ENCODE data around the gene XRCC1.
A peak's percentile ranks its signal among the peaks of the same experiment; 100 is the strongest.

Gene XRCC1

DNA sequence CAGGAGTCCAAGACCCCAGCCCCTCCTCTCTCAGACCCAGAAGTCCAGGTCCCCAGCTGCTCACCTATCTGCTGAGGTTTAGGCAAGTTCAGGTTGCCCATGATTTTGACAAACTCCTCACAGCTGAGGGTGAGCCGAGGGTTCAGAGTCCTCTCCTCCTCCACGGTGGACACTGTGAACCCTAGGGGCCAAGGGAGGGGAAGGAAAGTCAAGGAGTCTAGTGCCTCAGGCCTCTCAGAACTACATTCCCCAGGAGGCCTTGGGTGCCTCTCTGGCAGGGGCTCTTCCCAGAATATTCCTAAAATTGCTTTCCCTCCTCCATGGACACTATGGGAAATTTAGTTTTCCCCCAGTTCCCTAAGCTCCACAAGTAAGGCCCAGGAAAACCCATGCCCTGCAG, 67.4 kb downstream of the XRCC1 start:
- TF ChIP-seq, protein P1, sequence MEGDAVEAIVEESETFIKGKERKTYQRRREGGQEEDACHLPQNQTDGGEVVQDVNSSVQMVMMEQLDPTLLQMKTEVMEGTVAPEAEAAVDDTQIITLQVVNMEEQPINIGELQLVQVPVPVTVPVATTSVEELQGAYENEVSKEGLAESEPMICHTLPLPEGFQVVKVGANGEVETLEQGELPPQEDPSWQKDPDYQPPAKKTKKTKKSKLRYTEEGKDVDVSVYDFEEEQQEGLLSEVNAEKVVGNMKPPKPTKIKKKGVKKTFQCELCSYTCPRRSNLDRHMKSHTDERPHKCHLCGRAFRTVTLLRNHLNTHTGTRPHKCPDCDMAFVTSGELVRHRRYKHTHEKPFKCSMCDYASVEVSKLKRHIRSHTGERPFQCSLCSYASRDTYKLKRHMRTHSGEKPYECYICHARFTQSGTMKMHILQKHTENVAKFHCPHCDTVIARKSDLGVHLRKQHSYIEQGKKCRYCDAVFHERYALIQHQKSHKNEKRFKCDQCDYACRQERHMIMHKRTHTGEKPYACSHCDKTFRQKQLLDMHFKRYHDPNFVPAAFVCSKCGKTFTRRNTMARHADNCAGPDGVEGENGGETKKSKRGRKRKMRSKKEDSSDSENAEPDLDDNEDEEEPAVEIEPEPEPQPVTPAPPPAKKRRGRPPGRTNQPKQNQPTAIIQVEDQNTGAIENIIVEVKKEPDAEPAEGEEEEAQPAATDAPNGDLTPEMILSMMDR (IDR thresholded peaks at IDR 0.05; ENCODE audit: extremely low read depth, missing control alignments), result no peak
- no peak for DNase-seq (ENCODE audit: low spot score)

DNA sequence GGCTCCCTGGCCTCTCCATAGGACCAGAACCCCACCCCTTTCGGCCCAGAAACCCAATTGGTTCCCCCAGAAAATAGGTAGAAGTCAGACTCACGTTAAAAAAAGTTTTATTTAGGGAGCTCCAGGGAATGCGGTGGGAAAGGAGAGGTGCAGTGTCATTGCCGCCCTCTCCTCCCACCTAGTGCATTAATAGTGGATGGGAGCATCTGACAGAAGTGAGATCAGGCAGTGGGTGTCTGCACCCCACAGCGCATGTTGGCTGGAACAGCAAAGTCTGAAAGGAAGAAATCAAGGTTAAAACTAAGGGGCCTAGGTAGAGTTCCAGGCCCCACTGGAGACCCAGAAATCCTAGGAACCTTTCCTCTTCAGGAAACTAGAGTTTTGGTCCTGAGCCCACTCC, 68.7 kb downstream of the XRCC1 start:
- TF ChIP-seq, protein P1 (IDR thresholded peaks at IDR 0.05; ENCODE audit: extremely low read depth, missing control alignments), result no peak
- DNase-seq (ENCODE audit: low spot score), result no peak

DNA sequence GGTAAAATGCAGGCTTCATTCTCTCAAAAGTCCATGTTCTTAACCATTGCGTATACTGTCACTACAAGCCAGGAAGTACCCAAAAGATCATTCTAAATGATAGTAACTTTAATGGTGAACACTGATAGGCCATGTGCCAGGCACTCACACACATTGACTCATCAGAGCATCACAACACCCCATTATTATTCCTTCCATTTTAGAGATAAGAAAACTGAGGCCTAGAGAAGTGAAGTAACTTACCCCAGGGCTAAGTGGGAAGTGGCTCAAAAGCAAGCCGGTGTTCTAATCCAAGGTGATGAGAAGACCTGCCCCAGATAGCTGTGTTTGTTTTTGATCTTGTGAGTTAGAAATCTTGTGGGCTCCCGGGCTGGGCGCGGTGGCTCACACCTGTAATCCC, 69.4 kb downstream of the XRCC1 start:
- DNase-seq (ENCODE audit: low spot score), result no peak
- TF ChIP-seq, protein P1 (IDR thresholded peaks at IDR 0.05; ENCODE audit: extremely low read depth, missing control alignments), result no peak

DNA sequence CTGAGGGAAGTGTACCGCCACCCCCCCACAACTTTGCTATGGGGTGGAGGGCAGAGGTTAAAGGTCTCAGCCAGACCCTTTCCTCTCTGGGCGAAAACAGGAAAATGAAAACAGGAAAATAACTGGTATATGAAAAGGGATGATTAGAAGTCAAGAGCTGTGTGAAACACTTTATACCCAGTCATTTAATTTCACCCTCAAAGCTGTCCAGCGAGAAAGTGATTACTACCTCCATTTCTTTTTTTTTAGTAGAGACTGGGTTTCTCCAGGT, 70.2 kb downstream of the XRCC1 start:
- TF ChIP-seq, protein P1 (IDR thresholded peaks at IDR 0.05; ENCODE audit: extremely low read depth, missing control alignments), result no peak
- no peak for DNase-seq (ENCODE audit: low spot score)

DNA sequence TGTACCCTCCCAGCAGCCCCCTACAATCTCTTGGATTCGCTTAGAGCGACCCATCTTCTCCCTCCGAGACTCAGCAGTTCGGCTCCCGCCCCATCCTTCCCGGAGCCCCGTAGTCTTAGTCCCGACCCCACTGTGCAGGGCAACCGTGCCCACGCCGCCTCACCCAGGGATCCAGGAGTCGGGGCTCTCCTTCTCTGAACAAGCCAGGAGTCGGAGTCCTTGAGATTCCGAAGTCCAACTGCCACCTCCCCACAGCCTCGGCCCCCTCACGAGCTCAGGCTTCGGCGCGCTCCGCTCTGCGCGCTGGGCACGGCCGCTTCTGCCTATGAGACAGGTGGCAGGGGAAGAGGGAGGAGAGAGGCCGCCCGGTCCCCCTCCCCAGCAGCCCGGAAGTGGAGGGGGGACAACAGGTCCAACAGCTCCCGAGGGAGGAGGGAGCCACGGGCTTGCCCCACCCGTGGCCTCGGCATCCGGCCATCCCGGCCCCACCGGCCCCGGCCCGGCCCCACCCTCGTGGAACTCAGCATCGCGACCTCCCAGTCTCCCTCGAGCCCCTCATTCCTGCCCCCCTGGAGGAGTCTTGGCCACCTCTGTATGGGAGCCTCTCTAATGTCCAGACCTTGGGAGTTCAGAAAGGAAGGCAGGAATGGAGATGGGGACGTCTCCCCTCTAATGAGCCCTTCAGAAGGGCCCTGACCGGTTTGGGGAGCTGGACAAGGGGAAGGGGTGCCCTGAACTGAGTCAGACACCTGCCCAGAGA, 70.7 kb downstream of the XRCC1 start, which contains the start of gene PHLDB3:
PHLDB3 (minus strand) TSS at position 321 of the 760 bp plus-strand sequence. CDS start 628 bp downstream, outside the sequence.
- no peak for DNase-seq (ENCODE audit: low spot score)
- TF ChIP-seq, protein P1 (IDR thresholded peaks at IDR 0.05; ENCODE audit: extremely low read depth, missing control alignments), result no peak

DNA sequence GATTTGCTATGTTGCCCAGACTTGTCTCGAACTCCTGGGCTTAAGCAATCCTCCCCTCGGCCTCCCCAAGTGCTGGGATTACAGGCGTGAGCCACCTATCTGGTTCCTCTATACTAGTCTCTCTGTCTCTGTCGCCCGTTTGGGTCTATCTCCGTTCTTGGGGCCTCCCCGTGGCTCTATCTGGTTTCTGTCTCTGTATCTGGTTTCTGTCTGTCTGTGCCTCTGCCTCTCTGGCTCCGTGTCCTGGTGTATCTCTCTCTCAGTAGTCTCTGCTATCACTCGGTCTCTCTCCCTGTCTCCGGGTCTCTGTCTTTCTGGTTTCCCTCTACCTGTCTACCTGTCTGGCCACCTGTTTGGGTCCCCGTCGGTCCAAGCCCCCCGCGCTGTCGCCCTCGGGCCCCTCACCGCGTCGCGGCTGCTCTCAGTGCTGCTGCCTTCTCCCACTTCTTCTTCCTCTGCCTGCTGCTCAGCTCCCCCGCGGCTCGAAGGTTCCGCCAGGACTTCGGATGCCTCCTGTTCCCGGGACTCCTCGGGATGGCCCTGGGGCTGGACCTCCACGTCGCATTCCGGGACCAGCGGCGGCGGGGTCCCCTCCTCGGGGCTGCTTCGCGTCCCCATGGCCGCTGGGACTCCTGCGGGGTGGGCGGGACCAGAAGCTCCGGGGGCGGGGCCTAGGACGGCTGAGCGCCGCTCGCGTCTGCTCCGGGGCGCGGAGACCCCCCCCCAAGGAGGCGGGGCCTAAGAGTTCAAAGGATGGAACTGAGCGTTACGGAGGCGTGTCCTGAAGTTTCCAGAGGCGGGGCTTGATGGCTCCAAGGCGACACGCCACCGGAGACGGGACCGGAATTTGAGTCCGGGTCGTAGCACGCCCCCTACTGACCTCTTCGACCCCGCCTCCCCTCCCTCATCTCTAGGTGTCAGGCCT, 71.6 kb downstream of the XRCC1 start:
- TF ChIP-seq, protein P1 (IDR thresholded peaks at IDR 0.05; ENCODE audit: extremely low read depth, missing control alignments), result peak; percentile 20
- peak; percentile 100 for DNase-seq (ENCODE audit: low spot score)

DNA sequence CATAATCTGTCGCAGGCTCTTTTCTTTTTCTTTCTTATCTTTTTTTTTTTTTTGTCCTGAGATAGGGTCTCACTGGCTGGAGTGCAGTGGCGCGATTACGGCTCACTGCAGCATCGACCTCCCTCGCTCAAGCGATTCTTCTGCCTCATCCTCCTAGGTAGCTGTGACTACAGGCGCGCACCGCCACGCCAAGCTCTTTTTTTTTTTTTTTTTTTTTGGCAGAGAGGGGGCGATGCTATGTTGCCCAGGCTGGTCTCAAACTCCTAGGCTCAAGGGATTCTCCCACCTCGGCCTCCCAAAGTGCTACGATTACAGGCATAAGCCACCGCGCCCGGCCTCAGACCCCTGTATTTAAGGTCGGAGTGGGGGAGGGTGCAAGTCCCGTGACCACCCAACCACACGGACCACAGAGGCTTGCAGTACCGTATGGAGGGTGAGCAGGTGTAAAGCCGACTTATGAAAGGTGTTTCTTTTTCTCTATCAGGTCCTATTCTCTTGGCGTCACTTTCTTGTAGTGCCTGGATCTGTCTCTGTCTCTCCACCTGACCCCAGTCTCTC, 72.8 kb downstream of the XRCC1 start:
- TF ChIP-seq, protein P1 (IDR thresholded peaks at IDR 0.05; ENCODE audit: extremely low read depth, missing control alignments), result no peak
- no peak for DNase-seq (ENCODE audit: low spot score)
